Coronary artery (tissue), 2 donors: Measurements from ENCODE around the gene GJB4.
"Not testable (repeated sequence)": the region's sequence is repeated elsewhere in the genome, so short reads cannot be mapped to it uniquely, and the experiment has no call there.

Source experiments
- DNase-seq: peaks from one replicate; pipeline ENCODE4 v3.0.0-alpha.2; 2017; ENCODE audit warnings: low spot score
- H3K27ac ChIP-seq, 2 donors: fragments of 200-600 bp; sonication (generic); one replicate each; pipeline ENCODE4 v1.5.1; 2016 to 2019
- H3K4me3 ChIP-seq: fragments of 200-600 bp; sonication (generic); 2 replicates; pipeline ENCODE4 v1.5.1; 2016; ENCODE audit warnings: mild to moderate bottlenecking, moderate library complexity
- CTCF ChIP-seq: fragments of 200-600 bp; sonication (generic); IDR thresholded peaks from one replicate; pipeline ENCODE4 v1.5.1; 2019; ENCODE audit warnings: antibody characterized with exemption

Gene GJB4

DNA sequence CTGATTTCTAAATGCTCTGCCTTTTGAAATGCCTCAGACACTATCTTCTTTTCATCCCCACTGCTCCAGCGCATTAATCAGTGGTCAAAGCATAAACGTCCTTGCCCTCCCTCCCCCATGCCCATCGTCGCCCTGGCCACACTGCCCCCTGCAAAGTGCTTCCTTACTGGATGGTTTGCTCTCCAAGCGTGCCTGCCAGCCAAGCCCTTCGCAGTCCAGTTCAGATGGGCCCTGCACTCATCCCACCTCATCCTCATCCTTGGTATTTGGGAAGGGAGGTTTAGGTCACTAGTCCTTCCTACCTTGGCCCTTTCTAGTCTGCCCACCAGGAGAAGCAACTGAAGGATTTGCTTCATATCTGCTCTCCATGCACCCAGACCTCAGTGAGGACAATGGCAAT lies 36.4 kb downstream of the GJB4 start:
- H3K4me3 ChIP-seq = peak overlapping the region; percentile 82

GRCh38 chr1:34796990-34797389 lies 37.5 kb downstream of the GJB4 start:
- Histone ChIP-seq H3K4me3 (peak overlapping the region; percentile 82), H3K27ac (peak overlapping the region in 1 of 2 donors; percentile 94)
- TF ChIP-seq CTCF = no peak
- no peak for DNase-seq

More for the DNA sequence above, 36.4 kb downstream of the GJB4 start:
- peak overlapping the region in 1 of 2 donors; percentile 94 for H3K27ac ChIP-seq
- no peak for TF ChIP-seq CTCF
- DNase-seq = no peak

GRCh38 chr1:34800214-34800613 lies 40.7 kb downstream of the GJB4 start:
- Histone ChIP-seq H3K4me3 (no peak overlapping the region), H3K27ac (no peak overlapping the region)
- TF ChIP-seq CTCF = no peak
- no peak for DNase-seq

DNA sequence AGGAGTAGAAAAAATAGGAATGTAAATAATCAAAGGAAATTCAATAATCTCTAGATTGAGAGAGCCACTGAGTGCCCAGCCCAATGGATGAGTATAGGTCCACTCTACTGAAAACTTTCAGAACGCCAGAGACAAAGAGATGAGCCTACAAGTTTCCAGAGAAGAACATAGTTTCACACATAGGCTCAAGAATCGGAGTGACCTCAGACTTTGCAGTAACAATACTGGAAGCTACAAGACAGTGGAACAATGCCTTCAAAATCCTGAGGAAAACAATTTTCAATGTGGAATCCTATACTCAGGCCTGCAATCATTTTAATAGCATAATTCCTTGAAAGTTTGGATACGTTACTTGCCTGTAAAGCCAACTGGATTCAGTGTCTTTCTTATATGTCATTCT lies 44.2 kb downstream of the GJB4 start:
- Histone ChIP-seq H3K4me3 (no peak overlapping the region), H3K27ac (no peak overlapping the region)
- DNase-seq = no peak
- no peak for TF ChIP-seq CTCF

DNA sequence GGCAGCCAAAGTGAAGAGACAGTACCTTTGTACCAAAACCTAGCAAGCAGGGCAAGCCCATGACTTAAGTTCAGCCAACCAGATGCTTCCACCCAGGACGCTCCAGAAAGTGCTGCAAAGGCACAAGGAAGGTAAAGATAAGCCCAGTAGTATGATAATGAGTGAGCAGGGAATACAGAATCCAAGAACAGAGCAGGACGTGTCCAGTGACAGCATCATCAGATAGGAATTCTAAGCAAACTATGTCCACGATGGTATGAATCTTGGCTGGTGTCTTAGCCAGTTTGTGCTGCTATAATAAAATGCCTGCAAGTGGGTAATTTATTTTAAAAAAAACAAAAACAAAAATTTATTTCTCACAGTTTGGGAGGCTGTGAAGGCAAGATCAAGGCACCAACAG lies 46.9 kb downstream of the GJB4 start:
- TF ChIP-seq CTCF = no peak
- Histone ChIP-seq H3K4me3 (no peak overlapping the region), H3K27ac (peak overlapping the region in 1 of 2 donors; percentile 60)
- no peak for DNase-seq

- Histone ChIP-seq H3K4me3 (no peak overlapping the region), H3K27ac (no peak overlapping the region)
- no peak for TF ChIP-seq CTCF
- DNase-seq = no peak
Observed at GRCh38 chr1:34808051-34808810, 48.7 kb downstream of the GJB4 start.

- not testable (repeated sequence) for H3K27ac ChIP-seq, H3K4me3 ChIP-seq
Observed at GRCh38 chr1:34810781-34811180, 51.2 kb downstream of the GJB4 start.

More at GRCh38 chr1:34810781-34811180, 51.2 kb downstream of the GJB4 start:
- not testable (repeated sequence) for DNase-seq
